ENCODE data around the gene KLC1.

Gene KLC1

DNA sequence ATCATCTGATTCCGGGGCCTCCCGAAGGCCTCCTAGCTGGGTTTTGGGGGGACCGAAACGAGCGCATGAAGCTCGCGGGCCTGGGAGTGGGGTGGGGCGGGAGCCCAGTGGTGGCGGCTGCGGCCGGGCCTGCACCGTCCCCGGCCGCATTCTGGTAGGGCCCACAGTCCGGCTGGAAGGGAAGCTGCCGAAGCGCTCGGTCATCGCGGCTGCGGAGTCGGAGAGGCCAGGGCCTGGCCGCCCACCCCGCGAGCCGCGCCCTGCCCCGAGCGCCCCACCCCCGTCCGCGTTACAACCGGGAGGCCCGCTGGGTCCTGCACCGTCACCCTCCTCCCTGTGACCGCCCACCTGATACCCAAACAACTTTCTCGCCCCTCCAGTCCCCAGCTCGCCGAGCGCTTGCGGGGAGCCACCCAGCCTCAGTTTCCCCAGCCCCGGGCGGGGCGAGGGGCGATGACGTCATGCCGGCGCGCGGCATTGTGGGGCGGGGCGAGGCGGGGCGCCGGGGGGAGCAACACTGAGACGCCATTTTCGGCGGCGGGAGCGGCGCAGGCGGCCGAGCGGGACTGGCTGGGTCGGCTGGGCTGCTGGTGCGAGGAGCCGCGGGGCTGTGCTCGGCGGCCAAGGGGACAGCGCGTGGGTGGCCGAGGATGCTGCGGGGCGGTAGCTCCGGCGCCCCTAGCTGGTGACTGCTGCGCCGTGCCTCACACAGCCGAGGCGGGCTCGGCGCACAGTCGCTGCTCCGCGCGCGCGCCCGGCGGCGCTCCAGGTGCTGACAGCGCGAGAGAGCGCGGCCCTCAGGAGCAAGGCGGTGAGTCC is at the start of gene KLC1:
Gene KLC1 (plus strand): TSS at position 528 of the 819 bp plus-strand sequence. CDS start 25,354 bp downstream, outside the sequence.
- no peak for DNase-seq

DNA sequence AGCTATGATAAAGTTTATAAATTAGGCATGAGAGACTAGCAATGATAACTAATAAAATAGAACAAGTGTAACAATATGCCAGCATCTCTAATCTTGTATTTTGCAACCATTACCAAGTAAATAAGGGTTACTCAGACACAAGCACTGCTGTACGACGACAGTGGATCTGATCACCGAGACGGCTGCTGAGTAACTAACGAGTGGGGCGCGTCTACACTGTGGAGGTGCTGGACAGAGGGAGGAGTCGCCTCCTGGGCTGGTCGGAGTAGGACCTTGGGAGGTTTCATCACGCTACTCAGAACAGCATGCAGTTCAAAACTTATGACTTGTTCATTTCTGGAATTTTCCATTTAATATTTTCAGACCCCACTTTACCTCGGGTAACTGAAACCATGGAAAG is 47.8 kb upstream of the KLC1 start:
- no peak for DNase-seq

DNA sequence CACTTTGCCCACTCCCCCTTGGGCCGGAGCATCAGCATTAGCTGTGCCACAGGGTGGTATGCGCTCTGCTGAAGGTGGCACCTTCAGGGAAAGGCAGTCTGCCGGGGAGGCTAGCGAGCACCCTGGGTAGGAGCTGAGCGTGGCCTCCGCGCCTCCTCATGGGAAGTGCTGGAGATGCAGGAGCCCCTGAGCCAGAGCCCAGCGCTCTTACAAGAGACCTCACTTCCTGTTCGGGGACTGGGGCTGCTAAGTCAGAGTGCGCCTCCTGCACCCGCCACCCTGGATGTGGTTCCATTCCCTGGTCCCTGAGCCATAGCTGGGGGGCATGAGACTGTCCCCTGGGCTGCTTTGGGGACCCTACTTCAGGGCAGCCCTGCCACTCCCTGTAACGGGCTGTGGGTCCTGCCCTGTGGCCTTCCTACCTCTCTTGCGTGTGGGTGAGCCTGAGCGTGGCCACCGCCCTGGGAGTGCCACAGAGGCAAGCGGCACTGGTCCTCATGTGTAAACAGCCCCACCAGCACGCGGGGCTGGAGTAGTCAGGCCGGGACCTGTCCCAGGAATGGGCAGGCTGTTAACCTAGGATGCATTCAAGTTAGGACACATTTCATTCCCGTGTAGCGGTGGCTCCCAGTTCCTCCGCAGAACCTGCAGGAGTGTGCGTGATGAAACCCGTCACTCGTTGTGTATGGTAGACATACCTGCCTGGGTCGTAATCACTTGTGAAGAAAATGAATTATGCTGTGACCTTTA is 46.9 kb upstream of the KLC1 start:
- DNase-seq: no peak

DNA sequence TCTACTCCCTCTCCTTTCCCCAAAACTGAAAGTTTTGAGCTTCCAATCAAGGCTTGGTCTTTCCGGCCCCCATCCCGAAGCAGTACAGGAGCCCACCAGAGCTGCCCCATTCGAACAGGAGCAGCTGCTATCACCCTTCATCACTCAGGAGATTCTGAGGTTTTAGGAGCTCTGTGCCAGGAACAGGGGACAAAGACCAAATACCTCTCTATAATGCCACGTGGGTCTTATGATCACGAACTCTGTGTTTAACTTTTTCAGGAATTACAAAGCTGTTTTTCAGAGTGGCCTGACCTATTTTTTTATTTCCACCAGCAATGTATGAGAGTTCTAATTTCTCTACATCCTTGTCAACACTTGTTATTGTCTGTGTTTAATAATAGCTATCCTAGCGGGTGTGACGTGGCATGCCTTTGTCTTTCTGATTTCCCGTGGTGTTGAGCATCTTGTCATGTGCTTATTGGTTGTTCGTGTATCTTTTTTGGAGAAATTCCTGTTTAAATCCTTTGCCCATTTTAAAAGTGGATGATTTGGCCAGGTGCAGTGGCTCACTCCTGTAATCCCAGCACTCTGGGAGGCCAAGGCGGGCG is 44.6 kb upstream of the KLC1 start:
- no peak for DNase-seq

DNA sequence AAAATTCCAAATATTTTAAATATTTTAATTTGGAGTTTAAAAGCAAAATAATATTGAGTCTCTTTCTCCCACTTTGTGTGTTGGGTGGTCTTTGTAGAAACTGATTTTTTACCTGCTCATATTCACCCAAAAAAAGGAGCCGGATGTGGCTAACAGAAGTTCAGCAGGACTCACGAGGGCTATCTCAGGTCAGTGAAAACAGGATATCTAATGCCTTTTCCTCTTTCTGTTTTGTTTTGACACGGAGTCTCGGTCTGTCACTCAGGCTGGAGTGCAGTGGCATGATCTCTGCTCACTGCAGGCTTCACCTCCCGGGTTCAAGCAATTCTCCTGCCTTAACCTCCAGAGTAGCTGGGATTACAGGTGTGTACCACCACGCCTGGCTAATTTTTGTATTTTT is 35.4 kb upstream of the KLC1 start:
- DNase-seq: no peak

DNA sequence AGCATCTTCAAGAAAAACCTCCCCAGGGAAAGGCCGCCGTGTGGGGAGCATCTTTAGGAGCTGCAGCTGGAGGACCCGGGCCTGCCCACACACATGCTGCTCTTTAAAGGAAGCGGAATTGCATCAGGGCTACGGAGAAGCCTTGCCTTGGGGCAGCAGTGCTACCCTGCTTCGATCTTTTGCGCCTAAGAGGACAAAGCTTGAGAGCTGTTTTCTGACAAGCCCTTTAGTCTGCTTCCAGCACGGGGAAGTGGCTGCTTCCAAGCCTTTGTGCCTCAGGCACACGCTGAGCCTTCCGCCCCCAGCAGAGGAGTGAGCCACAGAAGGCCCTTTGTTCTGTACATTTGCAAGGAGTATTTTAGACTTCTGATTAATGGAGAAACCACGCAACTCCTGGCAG is 34.7 kb upstream of the KLC1 start:
- DNase-seq: peak; percentile 25

DNA sequence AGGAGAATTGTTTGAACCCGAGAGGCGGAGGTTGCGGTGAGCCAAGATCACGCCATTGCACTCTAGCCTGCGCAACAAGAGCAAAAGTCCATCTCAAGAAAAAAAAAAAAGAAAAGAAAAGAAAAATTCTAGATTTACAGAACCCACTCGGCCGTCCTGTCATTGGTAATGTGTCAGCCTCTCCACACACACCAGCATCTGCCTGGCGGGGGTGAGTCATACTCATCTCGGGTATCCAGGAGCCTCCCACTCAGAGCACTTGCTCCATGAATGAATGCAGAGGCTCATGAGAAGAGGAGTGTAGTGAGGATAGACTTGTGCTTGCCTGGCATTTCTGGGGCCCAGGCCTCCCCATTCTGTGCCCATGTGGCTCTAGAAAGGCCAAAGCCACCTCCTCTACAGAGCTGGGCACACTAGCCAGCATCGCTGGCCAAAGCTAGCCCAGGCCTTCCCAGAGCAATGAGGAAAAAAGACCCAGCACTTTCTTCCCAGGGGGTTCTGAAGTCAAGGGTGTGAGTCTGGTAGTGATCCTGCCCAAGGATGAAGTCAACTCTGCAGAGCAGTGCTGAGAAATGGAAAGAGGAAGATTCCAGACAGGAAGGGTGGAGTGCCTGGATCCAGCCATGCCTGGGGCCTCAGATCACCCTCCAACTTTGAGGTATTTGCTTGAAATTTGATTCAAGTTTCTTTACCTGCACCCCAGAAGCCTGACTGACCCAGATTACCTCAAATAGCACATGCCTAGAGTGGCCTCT is 31.2 kb upstream of the KLC1 start:
- DNase-seq: no peak

DNA sequence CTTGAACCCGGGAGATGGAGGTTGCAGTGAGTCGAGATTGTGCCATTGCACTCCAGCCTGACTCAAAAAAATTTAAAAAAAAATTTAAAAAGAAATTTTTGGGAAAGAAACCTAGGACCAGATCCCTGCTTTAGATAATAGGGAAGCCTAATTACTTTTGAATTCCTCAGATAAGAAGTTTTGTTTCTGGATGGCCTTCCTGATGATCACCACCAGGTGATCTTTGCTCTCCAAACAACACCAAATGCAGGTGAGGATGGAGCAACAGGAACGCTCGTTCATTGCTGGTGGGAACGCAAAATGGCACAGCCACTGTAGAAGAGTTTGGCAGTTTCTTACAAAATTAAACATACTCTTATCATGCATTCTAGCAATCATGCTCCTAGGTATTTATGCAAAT is 28.5 kb upstream of the KLC1 start:
- DNase-seq: no peak

DNA sequence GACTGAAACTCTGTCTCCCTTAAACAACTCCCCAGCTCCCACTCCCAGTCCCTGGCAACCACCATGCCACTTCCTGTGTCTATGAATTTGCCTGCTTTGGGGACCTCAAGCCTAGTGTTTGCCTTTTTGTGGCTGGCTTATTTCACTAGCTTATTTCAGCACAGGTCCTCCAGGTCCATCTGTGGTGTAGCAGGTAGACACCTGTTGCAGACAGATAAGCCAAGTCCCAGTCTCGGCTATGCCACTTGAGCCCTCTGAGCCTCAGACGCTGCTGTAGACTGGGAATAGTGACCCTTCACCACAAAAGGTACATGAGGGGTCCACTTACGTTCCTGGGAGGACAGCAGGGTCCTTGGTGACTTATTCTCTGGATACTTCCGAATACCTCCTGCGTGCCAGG is 24.4 kb upstream of the KLC1 start:
- no peak for DNase-seq

DNA sequence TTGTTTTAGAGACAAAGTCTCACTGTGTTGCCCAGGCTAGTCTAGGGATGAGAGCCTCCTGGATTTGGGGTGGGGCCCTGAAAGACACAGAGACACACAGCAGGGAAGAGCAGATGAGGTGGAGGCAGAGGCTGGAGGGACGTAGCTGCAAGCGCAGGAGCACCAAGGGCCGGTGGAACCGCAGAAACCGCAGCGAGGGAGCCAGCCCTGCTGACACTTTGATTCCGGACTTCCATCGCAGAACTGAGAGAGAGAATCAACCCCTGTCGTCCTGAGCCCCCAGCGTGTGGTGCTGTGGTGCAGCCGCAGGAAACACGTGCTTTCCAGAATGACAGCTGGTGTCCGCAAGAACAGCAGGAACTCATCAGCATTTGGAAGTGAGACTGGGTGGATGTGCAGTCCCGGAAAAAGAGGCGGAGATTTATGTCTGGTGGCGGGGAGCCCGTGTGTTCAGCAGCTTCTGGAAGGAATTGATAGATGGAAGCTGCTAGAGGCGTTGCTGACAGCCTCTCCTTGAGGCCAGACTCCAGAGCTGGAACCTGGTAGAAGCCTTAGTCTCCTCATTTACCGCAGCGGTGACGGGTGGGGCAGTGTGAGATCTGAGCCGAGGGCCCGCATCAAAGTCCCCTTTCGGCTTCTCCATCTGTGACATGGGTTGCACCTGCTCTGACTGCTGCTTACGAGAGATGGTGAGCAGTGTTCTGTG is 21.9 kb upstream of the KLC1 start:
- peak; percentile 96 for DNase-seq

DNA sequence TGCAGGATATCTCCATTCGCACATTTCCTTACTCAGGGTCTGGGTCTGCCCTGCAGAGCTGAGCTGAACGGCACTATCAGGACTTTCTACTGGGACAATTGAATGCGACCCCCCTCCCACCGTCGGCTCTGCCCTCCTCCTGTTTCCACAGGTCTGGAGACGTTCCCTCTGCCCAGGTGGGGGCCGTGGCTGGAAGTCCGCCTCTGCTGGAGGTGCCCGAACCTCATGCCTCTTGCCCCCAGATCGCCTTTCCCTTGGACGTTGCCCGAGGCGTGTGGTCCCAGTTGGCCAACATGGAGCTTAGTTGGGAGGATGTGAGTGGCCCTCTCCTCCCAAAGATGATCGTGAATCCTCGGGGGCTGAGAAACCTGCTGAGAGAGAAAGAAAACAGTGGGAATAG is 21.2 kb upstream of the KLC1 start:
- no peak for DNase-seq

DNA sequence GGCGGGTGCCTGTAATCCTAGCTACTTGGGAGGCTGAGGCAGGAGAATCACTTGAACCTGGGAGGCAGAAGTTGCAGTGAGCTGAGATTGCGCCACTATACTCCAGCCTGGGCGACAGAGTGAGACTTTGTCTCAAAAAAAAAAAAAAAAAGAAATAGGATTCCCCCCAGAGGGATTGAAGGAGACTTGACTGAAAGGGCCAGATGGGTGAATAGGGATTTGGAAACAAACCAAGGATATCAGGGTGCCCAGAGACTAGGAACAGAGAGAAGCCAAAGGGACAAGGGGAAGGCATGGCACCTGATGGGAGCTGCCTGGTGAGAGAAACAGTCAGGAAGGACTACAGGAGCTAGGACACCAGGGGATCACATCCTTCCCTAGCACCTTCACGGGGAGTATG is 19.9 kb upstream of the KLC1 start:
- DNase-seq: peak; percentile 98

DNA sequence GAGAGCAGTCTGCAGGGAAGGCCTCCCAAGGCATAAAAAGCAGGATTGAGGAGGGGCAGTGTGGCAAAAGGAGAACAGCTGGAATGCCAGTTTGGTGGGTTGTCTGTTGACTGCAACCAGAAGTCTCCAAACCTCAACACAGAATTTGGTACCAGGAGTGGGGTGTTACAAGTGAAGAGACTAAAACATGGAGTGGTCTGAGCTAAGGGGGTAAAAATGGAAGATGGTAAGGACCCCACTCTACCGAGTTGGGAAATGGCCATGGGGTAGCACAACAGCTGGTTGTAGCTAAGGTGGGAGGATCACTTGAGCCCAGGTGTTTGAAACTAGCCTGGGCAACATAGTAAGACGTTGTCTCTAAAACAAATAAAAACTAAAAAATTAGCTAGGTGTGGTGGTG is 17.8 kb upstream of the KLC1 start:
- no peak for DNase-seq

DNA sequence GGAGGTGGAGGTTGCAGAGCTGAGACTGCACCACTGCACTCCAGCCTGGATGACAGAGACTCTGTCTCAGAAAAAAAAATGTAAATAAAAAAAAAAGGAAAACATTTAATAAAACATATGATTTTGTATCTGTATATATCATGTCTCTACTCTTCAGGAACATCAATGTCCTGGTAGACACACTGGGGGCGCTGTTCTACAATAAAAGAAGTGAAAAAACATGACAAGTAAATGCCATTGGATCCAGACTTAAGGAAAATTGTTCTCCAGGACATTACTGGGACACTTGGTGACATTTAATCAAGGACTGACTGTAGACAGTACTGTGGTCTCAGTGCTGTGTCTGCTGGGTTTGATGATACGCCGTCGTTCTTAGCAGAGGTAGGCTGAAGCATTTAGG is 15.5 kb upstream of the KLC1 start:
- no peak for DNase-seq

DNA sequence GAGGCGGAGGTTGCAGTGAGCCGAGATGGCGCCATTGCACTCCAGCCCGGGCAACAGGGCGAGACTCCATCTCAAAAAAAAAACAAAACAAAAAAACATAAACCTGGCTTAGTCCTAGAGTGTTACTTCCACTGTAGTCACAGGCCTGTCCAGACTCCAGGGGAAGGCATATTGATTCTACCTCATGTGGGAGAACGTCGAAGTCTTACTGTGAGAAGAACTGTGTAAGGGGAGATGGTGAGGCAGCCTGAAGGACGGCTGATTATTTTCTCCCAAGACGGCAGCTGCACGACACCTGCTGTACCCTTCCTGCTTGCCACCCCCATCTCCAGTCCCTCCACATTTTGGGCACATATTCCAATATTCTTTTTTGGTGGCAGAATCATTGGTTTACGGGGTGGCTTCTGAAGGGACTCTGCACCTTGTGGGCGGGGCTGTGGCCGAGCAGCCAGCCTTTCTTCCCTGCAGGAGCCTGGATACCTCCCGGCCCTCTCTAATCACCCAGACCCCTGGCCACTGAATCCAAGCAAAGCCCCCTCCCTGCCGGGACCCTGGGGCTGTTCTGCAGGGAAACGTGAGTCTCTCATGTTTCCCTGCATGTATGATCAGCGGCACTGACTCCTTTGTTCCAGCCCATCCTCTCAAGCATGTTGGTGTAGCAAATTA is 12.2 kb upstream of the KLC1 start:
- no peak for DNase-seq

DNA sequence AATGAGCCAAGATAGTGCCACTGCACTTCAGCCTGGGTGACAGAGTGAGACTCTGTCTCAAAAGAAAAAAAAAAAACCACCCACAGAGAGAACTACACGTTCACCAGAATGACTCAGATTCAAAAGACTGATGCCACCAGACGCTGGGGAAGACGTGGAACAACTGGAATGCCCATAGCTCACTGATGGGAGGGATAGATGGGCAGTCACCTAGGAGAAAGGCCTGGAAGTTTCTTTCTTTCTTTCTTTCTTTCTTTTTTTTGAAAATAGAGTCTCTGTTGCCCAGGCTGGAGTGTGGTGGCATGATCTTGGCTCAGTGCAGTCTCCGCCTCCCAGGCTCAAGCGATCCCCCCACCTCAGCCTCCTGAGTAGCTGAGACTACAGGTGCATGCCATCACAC is 10.0 kb upstream of the KLC1 start:
- no peak for DNase-seq

DNA sequence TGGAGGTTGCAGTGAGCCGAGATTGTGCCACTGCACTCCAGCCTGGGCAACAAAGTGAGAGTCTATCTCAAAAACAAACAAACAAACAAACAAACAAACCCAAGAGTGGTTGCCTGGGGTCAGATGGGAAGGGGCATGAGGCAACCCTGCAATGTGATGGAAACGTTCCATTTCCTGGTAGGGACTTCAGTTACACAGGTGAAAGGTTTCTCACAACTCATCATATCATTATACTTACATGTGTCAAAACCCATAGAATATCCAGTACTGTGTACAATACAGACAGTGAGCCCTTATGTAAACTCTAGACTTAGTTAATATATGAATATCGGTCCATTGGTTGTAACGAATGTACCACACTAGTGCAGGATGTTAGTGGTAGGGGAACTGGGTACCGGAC is 7.2 kb upstream of the KLC1 start:
- DNase-seq: no peak

DNA sequence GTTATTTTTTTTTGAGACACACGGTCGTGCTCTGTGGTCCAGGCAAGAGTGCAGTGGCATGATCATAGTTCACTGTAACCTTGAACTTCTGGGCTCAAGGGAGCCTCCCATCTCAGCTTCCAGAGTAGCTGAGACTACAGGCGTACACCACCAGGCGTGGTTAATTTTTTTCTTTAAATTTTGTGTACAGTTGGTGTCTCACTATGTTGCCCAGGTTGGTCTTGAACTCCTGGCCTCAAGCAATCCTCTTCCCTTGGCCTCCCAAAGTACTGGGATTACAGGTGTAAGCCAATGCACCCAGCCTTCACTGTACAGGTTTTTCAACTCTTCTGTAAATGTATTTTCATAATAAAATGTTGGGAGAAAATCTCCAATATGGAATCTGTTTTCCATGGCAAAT is 5.7 kb upstream of the KLC1 start:
- no peak for DNase-seq

DNA sequence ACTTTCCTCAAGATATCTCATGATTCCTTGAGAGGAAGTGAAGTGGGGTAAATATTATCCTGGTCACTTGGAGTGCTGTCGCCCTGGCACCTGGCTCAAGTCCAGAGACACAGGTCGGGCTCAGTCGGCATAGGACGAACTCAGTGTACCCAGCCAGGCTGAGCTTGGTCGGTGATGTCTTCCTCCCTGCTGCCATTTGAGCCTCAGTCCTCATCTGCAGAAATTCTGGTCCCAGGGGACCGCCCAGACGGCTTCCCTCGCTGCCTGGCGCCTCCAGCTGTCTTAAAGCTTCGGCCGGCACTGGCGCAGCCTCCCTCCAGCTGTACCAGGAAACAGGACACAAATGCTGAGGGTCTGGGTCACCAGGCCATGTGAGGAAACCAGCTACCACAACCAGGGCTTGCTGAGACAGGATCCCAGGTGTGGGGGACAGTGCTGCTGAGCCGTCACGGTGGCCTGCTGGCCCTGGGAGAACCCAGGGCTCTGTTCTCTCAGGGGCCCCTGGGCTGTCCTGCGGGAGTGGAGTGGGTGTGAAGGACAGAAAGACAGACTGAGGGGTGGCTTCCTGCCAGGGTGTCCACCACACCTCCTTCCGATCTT is 5.0 kb upstream of the KLC1 start:
- DNase-seq: peak; percentile 50

DNA sequence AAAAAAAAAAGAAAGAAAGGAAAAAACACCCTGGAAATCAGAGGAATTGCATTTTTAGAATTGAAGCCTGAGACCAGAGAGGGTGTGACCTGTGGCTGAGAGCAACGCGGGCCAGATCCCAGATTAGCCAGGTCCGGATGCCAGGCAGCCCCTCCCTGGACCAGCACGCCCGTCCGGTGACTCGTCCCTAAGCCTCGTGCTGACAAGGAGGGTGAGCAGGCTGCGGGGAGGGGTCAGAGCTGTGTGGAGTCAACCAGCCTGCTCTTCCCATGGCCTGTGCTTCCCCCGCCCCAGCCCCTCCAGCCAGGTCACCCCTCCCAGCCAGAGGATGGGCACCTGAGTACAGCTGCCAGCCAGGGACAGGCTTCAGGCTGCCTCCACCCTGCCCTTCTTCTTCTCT is 4.2 kb upstream of the KLC1 start:
- no peak for DNase-seq

DNA sequence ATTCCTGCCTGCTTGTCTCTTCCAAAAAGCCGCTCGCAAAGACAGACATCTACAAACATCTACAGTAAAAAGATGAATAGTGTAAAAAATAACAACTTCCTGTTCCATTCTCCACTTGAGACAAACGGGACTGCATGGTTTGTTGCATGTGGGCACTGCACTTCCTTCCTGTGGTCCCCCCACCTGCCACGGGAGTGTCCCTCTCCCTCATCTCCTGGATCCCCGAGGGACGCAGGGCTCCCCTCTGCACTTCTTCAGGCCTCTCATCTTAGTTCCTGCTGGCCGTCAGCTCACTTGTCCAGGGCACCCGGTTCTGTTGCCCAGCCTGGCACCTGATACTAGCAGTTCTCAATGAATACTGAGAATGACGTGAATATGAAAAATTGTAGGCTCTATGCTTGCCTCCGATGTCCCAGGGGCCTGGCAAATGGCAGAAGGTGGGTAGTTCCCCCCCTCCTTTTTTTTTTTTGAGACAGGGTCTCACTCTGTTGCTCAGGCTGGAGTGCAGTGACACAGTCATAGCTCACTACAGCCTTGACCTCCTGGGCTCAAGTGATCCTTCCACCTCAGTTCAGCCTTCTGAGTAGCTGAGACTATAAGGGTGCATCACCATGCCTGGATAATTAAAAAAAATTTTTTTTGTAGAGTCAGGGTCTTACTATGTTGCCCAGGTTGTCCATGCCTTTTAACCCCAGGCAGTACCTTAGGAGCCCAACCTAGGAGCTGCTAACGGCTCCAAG is 3.5 kb upstream of the KLC1 start:
- DNase-seq: no peak
